M059J (cell line): ENCODE results near the gene PEX1. TPM values are rescaled to one million over a fixed set of nuclear protein-coding genes. Genes with fewer than 3 reads are reported as not detected.
"Not testable (repeated sequence)": the region's sequence is repeated elsewhere in the genome, so short reads cannot be mapped to it uniquely, and the experiment has no call there.

ENCODE experiments used
- DNase-seq: peaks from one replicate; pipeline ENCODE4 v3.0.0-alpha.2; 2012; ENCODE audit warnings: low read depth
- total RNA-seq: library from RNA; depleted of rRNA; stranded (reverse); fragments of >200 nt; shearing (Covaris generic); gene quantifications from 2 replicates; pipeline ENCODE4 v1.2.3, GENCODE V29; 2014

The PEX1 gene
- total RNA-seq, 1 experiment from 2014 or later, result 11.0 TPM

DNA sequence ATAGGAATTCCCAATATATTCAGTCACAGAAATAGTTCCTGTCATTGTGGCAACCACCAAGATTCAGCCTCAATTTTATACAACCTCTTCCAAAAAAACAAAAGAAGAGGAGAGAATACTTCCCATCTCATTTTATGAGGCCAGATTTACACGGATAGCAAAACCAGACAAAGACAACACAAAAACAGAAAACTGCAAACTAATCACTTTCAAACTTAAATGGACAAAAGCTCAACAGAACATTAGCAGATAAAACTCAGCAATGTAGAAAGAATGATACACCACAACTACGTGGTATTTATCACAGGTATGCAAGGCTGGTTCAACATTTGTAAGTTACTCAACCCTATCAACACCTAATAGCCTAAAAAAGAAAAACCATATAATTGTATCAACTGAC, 22.0 kb downstream of the PEX1 start:
- no peak for DNase-seq

- no peak for DNase-seq
Measured at GRCh38 chr7:92504563-92504962, 23.8 kb downstream of the PEX1 start.

GRCh38 chr7:92503767-92504166, 24.6 kb downstream of the PEX1 start:
- no peak for DNase-seq

- DNase-seq, result no peak
Measured at GRCh38 chr7:92498557-92498956, 29.8 kb downstream of the PEX1 start.

GRCh38 chr7:92496876-92497275, 31.4 kb downstream of the PEX1 start:
- peak; percentile 6 for DNase-seq

GRCh38 chr7:92489634-92490033, 38.7 kb downstream of the PEX1 start:
- DNase-seq, result peak; percentile 1

DNA sequence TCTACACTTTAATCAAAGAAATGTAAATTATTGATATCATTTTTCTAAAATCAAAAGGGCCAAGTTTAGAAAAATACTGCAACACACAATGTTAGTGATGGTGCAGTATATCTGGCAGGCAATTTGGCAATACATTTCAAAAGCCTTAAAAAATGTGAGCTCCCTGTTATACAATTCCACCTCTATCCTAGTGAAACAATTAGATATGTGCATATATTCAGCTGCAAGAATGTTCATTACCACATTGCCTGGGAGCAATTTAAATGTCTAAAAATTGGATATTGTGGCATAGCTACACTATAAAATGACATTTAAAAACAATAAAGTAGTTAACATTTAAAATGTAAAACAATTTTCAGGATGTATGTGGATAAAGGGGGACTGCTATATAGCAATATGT, 40.5 kb downstream of the PEX1 start:
- no peak for DNase-seq

- no peak for DNase-seq
Measured at GRCh38 chr7:92485974-92486373, 42.3 kb downstream of the PEX1 start.

DNA sequence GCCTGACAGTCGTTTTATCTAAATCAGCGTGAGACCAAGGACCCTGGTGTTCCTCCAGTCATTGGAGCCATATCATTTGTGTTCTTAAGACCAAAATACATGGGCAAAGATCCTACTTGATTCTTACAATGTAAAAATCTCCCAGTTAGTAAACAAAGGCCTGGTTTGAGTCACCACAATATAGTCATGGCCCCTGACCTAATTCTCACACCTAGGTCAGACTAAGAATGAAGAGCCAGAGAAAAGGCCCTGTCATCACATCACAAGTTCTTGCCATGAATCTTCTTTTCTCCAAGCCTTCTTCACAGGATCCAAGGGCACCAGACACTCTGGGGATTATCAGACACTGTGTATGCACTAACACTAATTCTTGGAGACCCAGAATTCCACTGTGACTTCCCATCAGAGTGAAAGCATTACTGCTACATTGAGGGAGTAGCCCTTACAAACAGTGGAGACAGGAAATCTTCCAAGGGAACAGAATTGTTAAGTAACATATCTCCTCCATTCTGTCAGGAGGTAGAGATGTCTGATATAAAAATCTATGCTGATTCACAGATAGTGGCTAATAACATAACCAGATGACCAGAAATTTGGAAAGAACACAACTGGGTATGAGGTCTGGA, 42.9 kb downstream of the PEX1 start:
- no peak for DNase-seq

- DNase-seq, result not testable (repeated sequence)
Measured at GRCh38 chr7:92484226-92484625, 44.1 kb downstream of the PEX1 start.

DNA sequence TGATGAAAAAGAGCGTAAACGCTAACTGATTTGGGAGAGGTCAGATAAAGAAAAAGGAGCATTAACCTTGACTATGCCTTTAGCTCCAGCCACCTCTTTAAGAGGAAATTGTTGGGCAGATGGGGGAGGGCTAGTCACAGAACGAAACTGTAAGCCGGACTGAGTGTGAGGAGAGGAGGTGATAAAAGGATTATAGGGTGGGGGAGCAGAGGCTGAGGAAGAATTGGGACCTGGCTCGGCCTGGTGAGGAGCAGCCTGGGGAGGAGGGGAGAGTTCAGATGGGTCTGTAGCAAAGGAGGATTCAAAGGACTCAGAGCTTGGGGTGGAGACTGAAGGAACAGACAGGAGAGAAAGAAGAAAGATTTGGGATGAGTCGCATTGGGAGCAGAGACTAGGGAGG, 44.7 kb downstream of the PEX1 start:
- not testable (repeated sequence) for DNase-seq

- DNase-seq, result not testable (repeated sequence)
Measured at GRCh38 chr7:92479146-92479545, 49.2 kb downstream of the PEX1 start.

DNA sequence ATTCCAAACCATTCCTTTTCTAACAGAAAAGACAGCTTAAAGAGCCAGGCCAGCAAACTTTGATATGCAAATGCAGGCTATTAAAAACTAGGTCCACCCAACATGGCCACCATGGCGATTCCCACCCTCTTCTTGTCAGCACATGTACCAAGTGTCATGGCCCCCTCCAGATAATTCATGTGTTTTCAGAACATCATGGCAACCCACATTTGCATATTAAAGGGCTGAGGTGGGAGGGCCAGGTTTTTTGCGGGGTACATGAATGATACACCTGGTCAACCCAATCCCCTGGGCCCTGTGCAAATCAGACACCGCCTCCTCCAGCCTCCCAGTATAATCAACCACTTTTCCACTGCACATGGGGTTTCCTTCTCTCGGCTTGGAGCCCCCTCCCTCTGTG, 49.6 kb downstream of the PEX1 start:
- no peak for DNase-seq

- no peak for DNase-seq
Measured at GRCh38 chr7:92478095-92478494, 50.2 kb downstream of the PEX1 start.

GRCh38 chr7:92477681-92478080, 50.6 kb downstream of the PEX1 start, which contains the start of gene ERVW-1:
TSS of gene ERVW-1 (minus strand) at chr7:92477946. CDS start at chr7:92470381, 7,565 bp downstream.
- DNase-seq, result not testable (repeated sequence)

GRCh38 chr7:92475851-92476590, 52.3 kb downstream of the PEX1 start:
- DNase-seq, result not testable (repeated sequence)

DNA sequence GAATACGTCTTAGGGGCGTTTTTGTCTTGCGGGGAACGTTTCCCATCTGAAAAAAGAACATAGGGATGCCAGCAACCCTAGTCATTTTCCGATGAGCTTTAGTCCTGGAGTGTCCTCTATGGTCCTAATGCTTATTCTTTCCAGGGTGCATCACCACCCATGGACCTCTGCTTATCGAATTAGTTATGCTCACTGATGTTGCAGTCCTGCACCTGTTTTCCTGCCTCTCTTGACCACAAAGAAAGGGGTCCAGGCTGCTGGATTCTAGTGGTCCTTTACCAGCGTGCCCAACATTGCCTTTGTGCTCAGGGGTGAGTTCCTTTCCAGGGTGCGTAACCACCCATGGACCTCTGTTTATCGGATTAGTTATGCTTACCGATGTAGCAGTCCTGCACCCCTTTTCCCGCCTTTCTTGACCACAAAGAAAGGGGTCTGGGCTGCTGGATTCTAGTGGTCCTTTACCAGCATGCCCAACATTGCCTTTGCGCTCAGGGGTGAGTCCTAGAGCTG, 53.0 kb downstream of the PEX1 start:
- DNase-seq, result not testable (repeated sequence)

- DNase-seq, result not testable (repeated sequence)
Measured at GRCh38 chr7:92473989-92474388, 54.3 kb downstream of the PEX1 start.

- not testable (repeated sequence) for DNase-seq
Measured at GRCh38 chr7:92468589-92468988, 59.7 kb downstream of the PEX1 start.

DNA sequence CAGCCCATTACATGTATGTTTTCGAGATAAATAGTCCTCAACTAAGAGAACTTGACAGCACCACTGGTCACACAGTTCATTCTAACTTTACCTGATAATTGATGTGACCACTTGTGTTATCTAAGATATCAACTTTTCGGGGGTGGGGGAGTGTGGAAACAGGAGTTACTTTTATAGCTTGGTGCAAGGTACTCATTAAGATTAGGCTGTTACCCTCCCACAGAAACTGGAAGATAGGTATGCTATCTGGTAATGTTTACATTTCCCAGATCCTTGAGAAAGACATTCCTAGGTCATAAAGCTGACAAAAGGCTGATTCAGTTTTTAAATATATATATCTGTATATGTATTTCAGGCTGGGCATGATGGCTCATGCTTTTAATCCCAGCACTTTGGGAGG, 61.6 kb downstream of the PEX1 start:
- DNase-seq, result no peak

DNA sequence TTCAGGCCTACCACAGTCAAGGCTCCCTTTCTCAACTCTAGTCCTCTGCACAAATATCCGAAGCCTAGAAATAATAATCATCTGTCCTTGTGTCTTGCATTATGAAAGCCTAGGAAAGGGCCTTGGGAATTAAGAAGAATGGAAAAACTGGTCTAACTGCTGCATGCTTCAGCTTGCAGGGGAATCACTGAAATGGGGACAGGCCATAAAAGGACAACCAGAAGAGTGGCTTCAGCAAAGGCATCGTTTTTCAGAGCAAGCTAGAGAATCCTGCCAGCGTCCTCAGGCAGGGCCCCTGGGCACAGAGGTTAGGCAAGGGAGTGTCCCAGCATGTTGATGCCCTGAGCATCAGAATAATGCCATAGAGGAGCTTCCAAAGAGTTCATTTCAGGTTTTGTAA, 63.8 kb downstream of the PEX1 start:
- no peak for DNase-seq

- no peak for DNase-seq
Measured at GRCh38 chr7:92462560-92462959, 65.8 kb downstream of the PEX1 start.
